Right lobe of liver (tissue), 6 donors: ENCODE data around the gene MYO5A. TPM values are rescaled to one million over a fixed set of nuclear protein-coding genes. Genes with fewer than 3 reads are reported as not detected.
"Not testable (repeated sequence)": the region's sequence is repeated elsewhere in the genome, so short reads cannot be mapped to it uniquely, and the experiment has no call there.

ENCODE experiments used
- ATAC-seq, 4 donors: fragments of 200-7000 bp; cut with Tn5 transposase; one replicate each; pipeline ENCODE4 v1.9.1; 2020; ENCODE audit warnings: mild to moderate bottlenecking in 4 of 4, moderate library complexity in 4 of 4
- DNase-seq, 3 donors: peaks; one replicate each; pipeline ENCODE4 v3.0.0-alpha.2; 2020
- H3K27ac ChIP-seq, 3 donors: fragments of 200-600 bp; one replicate each; pipeline ENCODE4 v1.8.0; 2022
- H3K27me3 ChIP-seq, 2 donors: fragments of 200-600 bp; one replicate each; pipeline ENCODE4 v1.8.0; 2022
- H3K36me3 ChIP-seq, 4 donors: fragments of 200-600 bp; sonication (generic) in 1 of 4; one replicate each; pipeline versions ENCODE4 v1.5.1 to v1.8.0; 2017 to 2022; ENCODE audit warnings: control low read depth in 1 of 4
- H3K4me1 ChIP-seq, 4 donors: fragments of 200-600 bp; sonication (generic) in 1 of 4; one replicate each; pipeline versions ENCODE4 v1.5.1 to v1.8.0; 2017 to 2022; ENCODE audit warnings: control low read depth in 1 of 4
- H3K4me3 ChIP-seq, 3 donors: fragments of 200-600 bp; one replicate each; pipeline ENCODE4 v1.8.0; 2022
- H3K9me3 ChIP-seq, 4 donors: fragments of 200-600 bp; sonication (generic) in 1 of 4; one replicate each; pipeline versions ENCODE4 v1.5.1 to v1.8.0; 2017 to 2022; ENCODE audit warnings: control low read depth in 1 of 4
- POLR2A ChIP-seq: fragments of 450-650 bp; IDR thresholded peaks from one replicate; pipeline ENCODE4 v1.6.1; 2017; ENCODE audit warnings: antibody characterized with exemption, mild to moderate bottlenecking
- WGBS: methylation state at CpG from one replicate; pipeline ENCODE4 v1.1.6; 2018; ENCODE audit warnings: low coverage, low lambda C conversion rate; ENCODE audit not compliant: insufficient coverage; ENCODE audit errors: missing lambda C conversion rate; 5-methylcytosine and 5-hydroxymethylcytosine counted together
- intact Hi-C, 2 donors: fragments of 100-400 bp; cut with DNase I; formaldehyde crosslinking; loops; one replicate each; pipeline versions ENCODE4 v1.11.2 to v1.14.1; 2022
- total RNA-seq, 6 experiments: library from RNA; depleted of rRNA in 2 of 6; stranded (reverse); fragments of >200 nt in 2 of 6; fragmentation: NEBNext Ultra II Directional in 3 of 6; extraction: Animal tissue kit (Norgen Biotek cat#: 25700) in 3 of 6; gene quantifications; one replicate each; pipeline versions ENCODE4 v1.1.0 to v1.2.4, GENCODE V29; 2016 to 2023
- TF ChIP-seq, protein P1 (sequence below), 4 donors: fragments of 200-600 bp in 3 of 4; fragments of 450-650 bp in 1 of 4; IDR thresholded peaks; one replicate each; pipeline versions ENCODE4 v1.5.1 to v1.8.0; 2016 to 2022; ENCODE audit warnings: antibody characterized with exemption in 4 of 4, mild to moderate bottlenecking in 2 of 4
- donor health status: DM: no; HTN: yes; CAD: no.
- donor health status: DM: no; HTN: no; CAD: no.
- donor health status: DM: no; HTN: no; CAD: no.
- donor health status: DM: no; HTN: yes; CAD: no.
- donor health status: DM: no; HTN: yes; CAD: no.

Gene MYO5A
- total RNA-seq, 6 experiments from 2014 or later = 3.2 to 13.3 (median 5.0) TPM

DNA sequence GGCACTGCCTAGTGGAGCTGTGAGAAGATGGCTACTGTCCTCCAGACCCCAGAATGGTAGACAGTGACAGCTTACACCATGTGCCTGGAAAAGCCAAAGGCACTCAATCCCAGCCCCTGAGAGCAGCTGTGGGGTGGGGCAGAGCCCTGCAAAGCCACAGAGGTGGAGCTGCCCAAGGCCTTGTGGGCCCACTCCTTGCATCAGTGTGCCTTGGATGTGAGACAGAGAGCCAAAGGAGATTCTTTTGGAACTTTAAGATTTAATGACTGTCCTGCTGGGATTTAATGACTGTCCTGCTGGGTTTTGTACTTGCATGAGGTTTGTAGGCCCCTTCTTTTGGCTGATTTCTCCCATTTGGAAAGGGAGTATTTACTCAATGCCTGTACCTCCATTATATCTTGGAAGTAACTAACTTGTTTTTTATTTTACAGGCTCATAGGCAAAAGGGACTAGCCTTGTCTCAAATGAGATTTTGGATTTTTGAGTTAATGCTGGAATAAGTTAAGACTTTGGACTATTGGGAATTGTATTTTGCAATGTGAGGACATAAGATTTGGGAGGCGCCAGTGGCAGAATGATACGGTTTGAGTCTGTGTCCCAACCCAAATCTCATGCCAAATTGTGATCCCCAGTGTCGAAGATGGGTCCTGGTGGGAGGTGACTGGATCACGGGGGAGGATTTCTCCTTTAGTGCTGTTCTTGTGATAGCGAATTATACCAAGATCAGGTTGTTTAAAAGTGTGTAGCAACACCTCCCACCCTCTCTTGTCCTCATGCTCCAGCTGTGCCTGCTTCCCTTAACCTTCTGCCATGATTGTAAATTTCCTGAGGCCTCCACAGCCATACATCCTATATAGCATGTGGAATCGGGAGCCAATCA is 80.4 kb downstream of the MYO5A start:
- Histone ChIP-seq H3K27ac (no peak overlapping the region), H3K27me3 (no peaks in the 10 kb centered on the region), H3K9me3 (no peaks in the 10 kb centered on the region), H3K4me3 (no peak overlapping the region), H3K4me1 (peaks cover 0 to 6% (median 0%) of the 10 kb centered on the region in 4 donors), H3K36me3 (no peaks in the 10 kb centered on the region)
- TF ChIP-seq, protein P1, sequence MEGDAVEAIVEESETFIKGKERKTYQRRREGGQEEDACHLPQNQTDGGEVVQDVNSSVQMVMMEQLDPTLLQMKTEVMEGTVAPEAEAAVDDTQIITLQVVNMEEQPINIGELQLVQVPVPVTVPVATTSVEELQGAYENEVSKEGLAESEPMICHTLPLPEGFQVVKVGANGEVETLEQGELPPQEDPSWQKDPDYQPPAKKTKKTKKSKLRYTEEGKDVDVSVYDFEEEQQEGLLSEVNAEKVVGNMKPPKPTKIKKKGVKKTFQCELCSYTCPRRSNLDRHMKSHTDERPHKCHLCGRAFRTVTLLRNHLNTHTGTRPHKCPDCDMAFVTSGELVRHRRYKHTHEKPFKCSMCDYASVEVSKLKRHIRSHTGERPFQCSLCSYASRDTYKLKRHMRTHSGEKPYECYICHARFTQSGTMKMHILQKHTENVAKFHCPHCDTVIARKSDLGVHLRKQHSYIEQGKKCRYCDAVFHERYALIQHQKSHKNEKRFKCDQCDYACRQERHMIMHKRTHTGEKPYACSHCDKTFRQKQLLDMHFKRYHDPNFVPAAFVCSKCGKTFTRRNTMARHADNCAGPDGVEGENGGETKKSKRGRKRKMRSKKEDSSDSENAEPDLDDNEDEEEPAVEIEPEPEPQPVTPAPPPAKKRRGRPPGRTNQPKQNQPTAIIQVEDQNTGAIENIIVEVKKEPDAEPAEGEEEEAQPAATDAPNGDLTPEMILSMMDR (IDR thresholded peaks at IDR 0.05) = no peak
- TF ChIP-seq POLR2A = no peak
- 58% methylated on average over 4 of the region's 6 CpGs for WGBS
- no peak for DNase-seq
- no peak for ATAC-seq
- intact Hi-C loops = no loop called here

DNA sequence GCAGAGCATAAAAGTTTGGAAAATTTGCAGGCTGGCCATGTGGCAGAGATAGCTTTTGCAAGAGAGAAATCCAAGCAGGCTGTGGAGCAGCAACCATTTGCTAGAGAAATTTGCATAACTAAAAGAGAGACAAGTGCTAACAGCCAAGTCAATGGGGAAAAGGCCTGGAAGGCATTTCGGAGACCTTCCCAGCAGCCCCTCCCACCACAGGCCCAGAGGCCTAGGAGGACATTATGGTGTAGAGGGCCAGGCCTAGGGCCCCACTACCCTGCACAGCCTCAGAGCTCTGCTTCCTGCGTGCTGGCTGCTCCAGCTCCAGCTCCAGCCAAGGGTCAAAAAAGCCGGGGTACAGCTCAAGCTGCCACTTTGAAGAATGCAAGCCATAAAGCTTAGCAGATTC is 82.7 kb downstream of the MYO5A start:
- DNase-seq (no peak), ATAC-seq (no peak)
- Histone ChIP-seq H3K27ac (no peak overlapping the region), H3K36me3 (no peaks in the 10 kb centered on the region), H3K27me3 (no peaks in the 10 kb centered on the region), H3K4me3 (no peak overlapping the region), H3K4me1 (peaks cover 0 to 6% (median 0%) of the 10 kb centered on the region in 4 donors), H3K9me3 (no peaks in the 10 kb centered on the region)
- intact Hi-C loops = no loop called here
- 80% methylated on average over 1 of the region's 3 CpGs for WGBS
- no peak for TF ChIP-seq POLR2A
- TF ChIP-seq, protein P1 (IDR thresholded peaks at IDR 0.05) = no peak

DNA sequence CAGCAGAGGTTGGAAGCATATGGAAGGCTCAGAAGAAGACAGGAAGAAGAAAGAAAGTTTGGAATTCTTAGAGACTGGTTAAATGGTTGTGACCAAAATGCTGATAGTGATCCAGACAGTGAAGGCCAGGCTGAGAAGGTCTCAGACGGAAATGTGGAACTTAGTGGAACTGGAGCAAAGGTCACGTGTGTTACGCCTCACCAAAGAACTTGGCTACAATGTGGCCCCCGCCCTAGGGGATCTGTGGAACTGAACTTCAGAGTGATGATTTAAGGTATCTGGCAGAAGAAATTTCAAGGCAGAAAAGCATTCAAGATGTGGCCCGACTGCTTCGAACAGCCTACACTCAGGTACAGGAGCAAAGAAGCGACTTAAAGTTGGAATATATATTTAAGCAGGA is 83.1 kb downstream of the MYO5A start:
- 62% methylated on average over 7 of the region's 7 CpGs for WGBS
- Histone ChIP-seq H3K9me3 (no peaks in the 10 kb centered on the region), H3K27ac (no peak overlapping the region), H3K36me3 (no peaks in the 10 kb centered on the region), H3K27me3 (no peaks in the 10 kb centered on the region), H3K4me3 (no peak overlapping the region), H3K4me1 (peaks cover 0 to 6% (median 0%) of the 10 kb centered on the region in 4 donors)
- peak in 3 of 4 donors; percentile 33 to 64 (median 39) for ATAC-seq
- intact Hi-C loops = no loop called here
- TF ChIP-seq, protein P1 (IDR thresholded peaks at IDR 0.05) = no peak
- no peak for TF ChIP-seq POLR2A
- no peak for DNase-seq

DNA sequence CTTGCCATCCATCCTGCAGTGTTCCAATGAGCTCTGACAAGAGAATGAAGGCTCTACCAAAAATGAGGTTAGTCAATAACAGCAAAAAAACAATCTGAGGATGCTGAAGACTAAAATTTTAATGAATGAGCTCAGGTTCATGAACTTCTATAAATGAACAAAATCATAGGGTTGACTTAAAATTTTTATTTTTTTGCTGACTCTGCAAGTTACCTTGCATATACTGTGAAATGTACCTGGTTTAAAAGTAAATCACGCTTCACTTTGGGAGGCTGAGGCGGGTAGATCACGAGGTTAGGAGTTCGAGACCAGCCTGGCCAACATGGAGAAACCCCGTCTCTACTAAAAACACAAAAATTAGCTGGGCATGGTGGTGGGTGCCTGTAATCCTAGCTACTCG is 85.5 kb downstream of the MYO5A start:
- H3K9me3 ChIP-seq, H3K27ac ChIP-seq, DNase-seq, ATAC-seq, intact Hi-C loops, H3K27me3 ChIP-seq, H3K36me3 ChIP-seq, H3K4me3 ChIP-seq, H3K4me1 ChIP-seq: not testable (repeated sequence)
- WGBS = 100% methylated on average over 6 of the region's 6 CpGs

DNA sequence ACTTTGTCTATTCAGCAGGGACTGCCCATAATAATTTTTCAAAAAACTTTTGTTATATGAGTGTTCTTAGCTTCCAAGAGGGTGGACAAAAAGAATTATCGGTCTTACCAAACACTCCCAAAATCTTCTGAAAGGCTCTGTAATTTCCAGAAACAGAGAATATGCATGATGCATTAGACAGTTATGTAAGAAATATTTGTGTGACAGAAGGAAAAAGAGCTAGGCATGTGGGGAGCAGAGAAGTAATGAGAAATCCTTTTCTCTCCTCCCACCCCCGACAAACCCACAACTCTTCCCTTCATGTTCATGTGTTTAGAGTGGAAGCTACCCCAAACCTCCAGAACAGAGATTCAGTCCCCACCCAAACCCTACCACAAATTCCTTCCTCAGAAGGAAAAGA is 86.8 kb downstream of the MYO5A start:
- no peaks in the 10 kb centered on the region for H3K4me1 ChIP-seq
- ATAC-seq (no peak), DNase-seq (no peak)
- no peaks in the 10 kb centered on the region for H3K36me3 ChIP-seq
- no peak overlapping the region for H3K27ac ChIP-seq
- no peaks in the 10 kb centered on the region for H3K9me3 ChIP-seq
- no peaks in the 10 kb centered on the region for H3K27me3 ChIP-seq
- TF ChIP-seq, protein P1 (IDR thresholded peaks at IDR 0.05) = no peak
- no peak for TF ChIP-seq POLR2A
- no peak overlapping the region for H3K4me3 ChIP-seq
- WGBS = 62% methylated on average over 2 of the region's 2 CpGs
- intact Hi-C loops = no loop called here
